OCI-LY1 (cell line): ENCODE results near the gene TMEM207.

Source experiments
- H2AFZ ChIP-seq: fragments of 200-600 bp; sonication (generic), shearing (Covaris generic); 2 replicates; pipeline ENCODE4 v1.6.0; 2014; ENCODE audit warnings: antibody characterized with exemption, mild to moderate bottlenecking, low read length
- H3F3A ChIP-seq: fragments of 200-600 bp; sonication (generic), shearing (Covaris generic); 2 replicates; pipeline ENCODE4 v1.6.0; 2014; ENCODE audit warnings: mild to moderate bottlenecking, antibody characterized with exemption, low read length, moderate library complexity; ENCODE audit not compliant: insufficient read depth
- H3K27ac ChIP-seq: fragments of 200-600 bp; sonication (generic); 2 replicates; pipeline ENCODE4 v1.5.1; 2014; ENCODE audit warnings: low read length, mixed run types, mild to moderate bottlenecking, low read depth; ENCODE audit not compliant: poor library complexity, severe bottlenecking
- H3K27me3 ChIP-seq: fragments of 200-600 bp; sonication (generic); 2 replicates; pipeline ENCODE4 v1.6.0; 2014; ENCODE audit warnings: antibody characterized with exemption, mild to moderate bottlenecking, low read length, moderate library complexity; ENCODE audit not compliant: insufficient read depth
- H3K36me3 ChIP-seq: fragments of 200-600 bp; sonication (generic); 2 replicates; pipeline ENCODE4 v1.6.1; 2014; ENCODE audit warnings: mild to moderate bottlenecking, antibody characterized with exemption, low read length, moderate library complexity, mixed read lengths; ENCODE audit not compliant: insufficient read depth
- H3K4me1 ChIP-seq: fragments of 200-600 bp; sonication (generic); 2 replicates; pipeline ENCODE4 v1.5.1; 2014; ENCODE audit warnings: mild to moderate bottlenecking, low read length, moderate library complexity; ENCODE audit not compliant: insufficient read depth, severe bottlenecking
- H3K4me2 ChIP-seq: fragments of 200-600 bp; sonication (generic), shearing (Covaris generic); 2 replicates; pipeline ENCODE4 v1.6.1; 2014; ENCODE audit warnings: low read length
- H3K4me3 ChIP-seq: fragments of 200-600 bp; sonication (generic); 2 replicates; pipeline ENCODE4 v1.5.1; 2014; ENCODE audit warnings: low read length, low read depth, mild to moderate bottlenecking, mixed read lengths; ENCODE audit not compliant: poor library complexity, severe bottlenecking
- H3K79me2 ChIP-seq: fragments of 200-600 bp; shearing (Covaris generic); 2 replicates; pipeline ENCODE4 v1.6.1; 2016; ENCODE audit warnings: mixed run types, low read length, mixed read lengths; ENCODE audit not compliant: insufficient read depth
- H3K9ac ChIP-seq: fragments of 200-600 bp; sonication (generic), shearing (Covaris generic); 2 replicates; pipeline ENCODE4 v1.6.1; 2014; ENCODE audit warnings: mild to moderate bottlenecking, low read length, mixed read lengths
- H3K9me2 ChIP-seq: fragments of 200-600 bp; sonication (generic), shearing (Covaris generic); 2 replicates; pipeline ENCODE4 v1.6.1; 2014; ENCODE audit warnings: low read depth, mild to moderate bottlenecking, low read length, mixed read lengths
- H3K9me3 ChIP-seq: fragments of 200-600 bp; shearing (Covaris generic); 2 replicates; pipeline ENCODE4 v1.6.1; 2014; ENCODE audit warnings: low read length, mixed read lengths
- H4K20me1 ChIP-seq: fragments of 200-600 bp; sonication (generic), shearing (Covaris generic); 2 replicates; pipeline ENCODE4 v1.6.0; 2016; ENCODE audit warnings: mild to moderate bottlenecking, low read length; ENCODE audit not compliant: insufficient read depth
- CTCF ChIP-seq: fragments of 200-600 bp; sonication (generic), shearing (Covaris generic); IDR thresholded peaks from 2 replicates; pipeline ENCODE4 v1.5.1; 2017; ENCODE audit warnings: mild to moderate bottlenecking, antibody characterized with exemption, low read length, moderate library complexity, mixed read lengths
- EZH2 ChIP-seq: fragments of 200-600 bp; sonication (generic), shearing (Covaris generic); IDR thresholded peaks from 2 replicates; pipeline ENCODE4 v1.8.0; 2017; ENCODE audit warnings: borderline replicate concordance, mixed run types, mild to moderate bottlenecking, antibody characterized with exemption, low read length, moderate library complexity, mixed read lengths

The TMEM207 gene

GRCh38 chr3:190467922-190468321, 18.2 kb upstream of the TMEM207 start:
- H3K79me2 ChIP-seq = no peaks in the 10 kb centered on the region
- H3F3A ChIP-seq = no peaks in the 10 kb centered on the region
- TF ChIP-seq EZH2 (no peak), CTCF (no peak)

GRCh38 chr3:190458040-190458439, 8.3 kb upstream of the TMEM207 start:
- H3K36me3 ChIP-seq = no peaks in the 10 kb centered on the region
- no peak overlapping the region for H3K27ac ChIP-seq
- no peaks in the 10 kb centered on the region for H3K79me2 ChIP-seq
- no peaks in the 10 kb centered on the region for H3F3A ChIP-seq
- no peaks in the 10 kb centered on the region for H3K9me3 ChIP-seq
- no peaks in the 10 kb centered on the region for H3K9me2 ChIP-seq
- H3K9ac ChIP-seq = no peak overlapping the region
- H4K20me1 ChIP-seq = no peaks in the 10 kb centered on the region
- H3K4me1 ChIP-seq = no peaks in the 10 kb centered on the region
- H3K4me2 ChIP-seq = no peak overlapping the region
- TF ChIP-seq EZH2 (no peak), CTCF (no peak)
- no peak overlapping the region for H3K4me3 ChIP-seq
- no peak overlapping the region for H2AFZ ChIP-seq
- H3K27me3 ChIP-seq = no peaks in the 10 kb centered on the region

More at GRCh38 chr3:190467922-190468321, 18.2 kb upstream of the TMEM207 start:
- no peak overlapping the region for H2AFZ ChIP-seq
- H3K9me2 ChIP-seq = no peaks in the 10 kb centered on the region
- no peak overlapping the region for H3K27ac ChIP-seq
- H3K27me3 ChIP-seq = no peaks in the 10 kb centered on the region
- H4K20me1 ChIP-seq = no peaks in the 10 kb centered on the region
- no peak overlapping the region for H3K4me2 ChIP-seq
- H3K4me3 ChIP-seq = no peak overlapping the region
- no peak overlapping the region for H3K9ac ChIP-seq
- no peaks in the 10 kb centered on the region for H3K9me3 ChIP-seq
- no peaks in the 10 kb centered on the region for H3K36me3 ChIP-seq
- no peaks in the 10 kb centered on the region for H3K4me1 ChIP-seq

GRCh38 chr3:190456770-190457169, 7.1 kb upstream of the TMEM207 start:
- Histone ChIP-seq H3K9ac (no peak overlapping the region), H3K36me3 (no peaks in the 10 kb centered on the region), H3K79me2 (no peaks in the 10 kb centered on the region), H3K4me2 (no peak overlapping the region), H3K4me1 (no peaks in the 10 kb centered on the region), H2AFZ (no peak overlapping the region), H3K27me3 (no peaks in the 10 kb centered on the region), H3K9me2 (no peaks in the 10 kb centered on the region), H3K27ac (no peak overlapping the region), H3K9me3 (no peaks in the 10 kb centered on the region), H3F3A (no peaks in the 10 kb centered on the region), H4K20me1 (no peaks in the 10 kb centered on the region), H3K4me3 (no peak overlapping the region)
- TF ChIP-seq CTCF (no peak), EZH2 (no peak)
